GM21390 (cell line): Measurements from ENCODE around the gene MRTO4.
"Not testable (repeated sequence)": the region's sequence is repeated elsewhere in the genome, so short reads cannot be mapped to it uniquely, and the experiment has no call there.

Source experiments
- ATAC-seq: cut with Tn5 transposase; IDR thresholded peaks from one replicate; pipeline ENCODE4 v1.9.1; 2021; ENCODE audit not compliant: unreplicated experiment

The MRTO4 gene

DNA sequence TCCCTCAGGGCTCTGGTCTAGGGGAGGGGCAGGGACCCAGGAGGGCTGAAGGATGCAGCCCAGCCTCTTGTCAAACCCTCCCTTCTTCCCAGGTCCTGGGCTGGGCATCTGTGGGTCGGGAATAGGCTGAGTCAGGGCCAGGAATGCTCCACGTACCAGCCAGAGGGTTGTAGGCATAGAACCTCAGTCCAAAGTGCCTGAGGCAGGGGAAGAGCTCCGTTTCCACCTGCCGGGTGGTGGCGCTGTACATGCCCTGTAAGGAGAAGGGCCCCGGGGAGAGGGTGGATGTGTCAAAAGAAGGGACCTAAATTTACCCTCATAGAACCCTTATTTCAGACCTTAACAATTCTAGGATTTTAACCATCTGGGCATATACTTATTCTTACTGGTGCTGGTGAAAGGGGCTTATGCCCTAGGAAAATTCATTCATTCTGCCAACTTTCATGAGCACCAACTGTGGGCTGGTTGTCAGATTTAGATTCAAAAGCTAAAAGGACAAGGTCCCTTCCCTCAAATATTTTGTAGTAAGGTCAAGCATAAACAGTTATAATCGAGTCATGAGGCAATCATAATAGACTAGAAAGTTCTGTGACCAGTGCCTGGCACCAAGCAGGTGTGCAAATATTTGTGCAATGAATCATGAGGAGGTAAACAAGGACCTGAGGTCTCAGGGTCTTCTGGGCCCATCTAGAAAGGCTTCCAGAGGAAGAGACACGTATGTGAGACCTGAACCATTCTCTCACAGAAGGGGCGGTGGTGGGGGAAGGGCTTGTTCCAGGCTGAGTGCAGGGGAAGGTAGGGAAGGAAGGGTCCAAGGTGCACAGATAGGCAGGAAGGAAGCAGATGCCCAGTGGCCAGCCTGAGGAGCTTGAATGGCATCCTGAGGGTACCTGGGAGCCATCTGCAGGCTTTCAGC lies 18.1 kb downstream of the MRTO4 start:
- not testable (repeated sequence) for ATAC-seq

DNA sequence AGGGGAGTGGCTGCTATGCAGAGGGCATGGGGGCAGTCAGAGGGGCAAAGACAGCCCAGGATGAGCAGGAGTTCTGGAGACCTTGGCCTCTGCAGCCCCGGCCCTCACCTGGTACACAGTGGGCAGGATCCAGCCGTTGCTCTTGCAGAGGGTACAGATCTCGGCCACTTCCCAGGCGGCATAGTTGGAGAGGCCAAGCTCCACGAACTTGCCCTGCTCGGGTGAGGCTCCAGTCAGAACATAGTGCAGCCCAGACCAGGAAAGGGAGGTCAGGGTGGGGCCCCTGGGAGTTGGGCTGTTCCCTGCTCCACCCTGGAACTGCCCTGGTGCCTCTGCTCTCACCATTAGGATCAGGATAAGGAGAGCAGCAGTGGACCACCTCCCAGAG lies 18.7 kb downstream of the MRTO4 start:
- not testable (repeated sequence) for ATAC-seq

DNA sequence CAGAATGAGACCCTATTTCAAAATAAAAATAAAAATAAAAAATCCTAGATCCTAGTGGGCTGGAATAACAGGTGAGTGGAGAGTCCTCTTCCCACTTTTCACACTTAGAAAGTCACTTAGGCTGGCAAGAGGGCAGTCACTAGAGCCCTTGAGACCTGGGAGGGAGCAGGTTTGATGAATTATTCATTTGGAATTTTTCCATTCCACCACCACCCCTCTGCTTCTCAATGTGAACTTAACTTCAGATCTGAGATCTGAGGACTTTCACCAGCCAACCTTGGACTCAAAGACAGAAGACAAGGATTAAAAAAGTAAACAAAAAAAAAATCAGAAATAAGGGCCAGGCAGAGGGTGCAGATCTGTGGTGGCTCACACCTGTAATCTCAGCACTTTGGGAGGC lies 20.5 kb downstream of the MRTO4 start:
- no peak for ATAC-seq

DNA sequence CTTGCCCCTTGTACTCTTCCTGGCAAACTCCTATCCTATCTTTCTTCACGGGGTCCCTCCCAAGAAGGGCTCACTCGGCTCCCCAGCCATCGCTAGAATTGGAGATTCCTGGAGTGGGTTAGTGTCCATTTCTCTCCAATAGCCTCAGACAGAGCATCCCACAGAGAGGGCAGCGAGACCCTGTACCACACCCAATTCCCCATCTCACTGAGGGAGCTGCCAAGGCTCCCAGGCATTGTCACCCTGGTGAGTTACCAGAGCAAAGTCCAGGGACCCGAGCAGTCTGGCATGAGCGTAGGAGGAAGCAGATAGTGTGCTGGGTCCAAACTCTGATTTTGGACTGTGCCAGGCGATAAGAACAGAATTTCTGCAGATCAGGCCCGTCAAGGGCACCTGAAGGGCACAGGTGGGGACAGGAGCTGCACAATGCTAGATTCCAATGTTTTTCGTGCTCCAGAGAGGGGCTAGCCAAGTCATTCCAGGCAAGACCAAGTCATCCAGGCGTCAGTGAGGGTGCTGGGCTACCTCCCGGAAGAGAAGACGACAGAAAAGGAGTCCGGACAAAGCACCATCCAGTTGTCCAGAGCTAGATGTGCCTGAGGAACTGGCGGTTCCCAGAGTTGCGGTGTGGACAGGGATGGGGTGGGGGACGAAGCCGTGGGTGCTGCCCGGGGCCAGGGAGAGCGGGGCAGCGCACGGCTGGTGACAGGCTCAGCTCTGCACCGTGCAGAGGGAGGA lies 21.7 kb downstream of the MRTO4 start:
- no peak for ATAC-seq

DNA sequence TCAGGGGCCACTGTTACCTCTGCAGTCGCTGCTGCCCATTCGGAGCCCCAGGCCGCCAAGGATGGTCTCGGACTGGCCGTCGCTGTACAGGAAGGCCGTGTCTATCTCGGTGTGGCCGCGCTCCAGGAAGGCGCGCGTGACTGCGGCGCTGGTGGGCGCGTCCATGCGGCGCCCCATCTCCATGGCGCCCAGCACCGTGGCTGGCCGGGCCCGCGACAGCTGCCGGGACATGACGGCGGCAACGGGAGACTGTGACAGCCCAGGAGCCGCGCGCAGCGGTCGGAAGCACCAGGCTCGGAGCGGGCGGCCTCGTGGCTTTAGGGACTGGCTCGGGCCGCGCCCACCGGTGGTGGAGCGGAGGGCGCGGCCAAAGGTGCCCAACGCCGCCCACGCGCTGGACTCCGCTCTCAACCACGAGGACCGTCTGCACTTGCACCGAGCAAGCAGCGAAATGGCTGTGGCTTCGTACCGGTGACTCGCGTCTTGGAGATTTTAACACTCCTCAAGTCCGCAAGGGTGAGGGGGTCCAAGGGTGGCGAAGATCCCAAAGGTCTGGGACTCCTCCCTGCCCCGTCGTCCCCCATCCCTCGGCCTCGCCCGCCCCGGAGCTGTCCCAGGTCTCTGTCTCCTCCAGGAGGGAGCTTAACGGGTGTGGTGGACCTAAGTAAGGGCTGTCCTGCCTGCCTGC lies 22.4 kb downstream of the MRTO4 start:
- ATAC-seq = not testable (repeated sequence)

DNA sequence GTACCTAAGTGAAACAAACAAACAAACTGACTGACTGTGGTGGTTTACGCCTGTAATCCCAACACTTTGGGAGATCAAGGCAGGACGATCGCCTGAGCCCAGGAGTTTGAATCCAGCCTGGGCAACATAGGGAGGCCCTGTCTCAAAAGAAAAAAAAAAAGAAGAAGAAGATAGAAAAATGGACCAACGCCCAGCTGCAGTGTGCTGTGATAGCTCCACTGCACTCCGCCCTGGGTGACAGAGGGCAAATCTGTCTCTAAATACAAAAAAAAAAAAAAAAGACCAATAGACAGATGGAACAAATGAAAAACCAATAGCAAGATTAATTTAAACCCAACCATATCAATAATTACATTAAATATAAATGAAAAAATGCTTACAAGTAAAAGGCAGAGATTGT lies 23.0 kb downstream of the MRTO4 start:
- no peak for ATAC-seq

DNA sequence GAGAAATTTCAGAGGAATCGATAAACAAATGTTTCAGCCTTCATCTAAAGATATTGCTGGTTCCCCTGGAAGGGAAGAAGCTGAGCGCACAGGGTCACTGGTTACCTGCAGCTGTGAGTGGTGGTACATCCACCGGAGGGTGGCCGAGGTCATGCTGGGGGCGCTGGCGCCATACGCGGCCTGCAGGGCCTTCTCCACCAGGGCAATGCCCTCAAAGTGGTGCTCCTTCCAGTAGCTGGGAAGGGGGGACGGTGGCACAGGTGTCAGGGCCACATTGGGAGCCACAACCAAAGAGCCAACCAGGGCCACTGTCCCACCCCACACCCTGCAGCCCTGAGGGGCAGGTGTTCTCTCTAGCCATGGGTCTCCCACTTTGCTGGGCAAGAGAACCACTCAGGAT lies 32.3 kb downstream of the MRTO4 start:
- no peak for ATAC-seq

DNA sequence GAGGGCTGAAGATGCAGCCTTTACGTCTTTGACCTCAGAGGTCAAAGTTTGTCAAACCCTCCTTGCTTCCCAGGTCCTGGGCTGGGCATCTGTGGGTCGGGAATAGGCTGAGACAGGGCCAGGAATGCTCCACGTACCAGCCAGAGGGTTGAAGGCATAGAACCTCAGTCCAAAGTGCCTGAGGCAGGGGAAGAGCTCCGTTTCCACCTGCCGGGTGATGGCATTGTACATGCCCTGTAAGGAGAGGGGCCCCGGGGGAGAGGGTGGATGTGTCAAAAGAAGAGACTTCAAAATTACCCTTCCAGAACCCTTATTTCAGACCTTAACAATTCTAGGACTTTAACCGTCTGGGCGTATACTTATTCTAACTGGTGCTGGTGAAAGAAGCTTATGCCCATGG lies 33.3 kb downstream of the MRTO4 start:
- no peak for ATAC-seq

DNA sequence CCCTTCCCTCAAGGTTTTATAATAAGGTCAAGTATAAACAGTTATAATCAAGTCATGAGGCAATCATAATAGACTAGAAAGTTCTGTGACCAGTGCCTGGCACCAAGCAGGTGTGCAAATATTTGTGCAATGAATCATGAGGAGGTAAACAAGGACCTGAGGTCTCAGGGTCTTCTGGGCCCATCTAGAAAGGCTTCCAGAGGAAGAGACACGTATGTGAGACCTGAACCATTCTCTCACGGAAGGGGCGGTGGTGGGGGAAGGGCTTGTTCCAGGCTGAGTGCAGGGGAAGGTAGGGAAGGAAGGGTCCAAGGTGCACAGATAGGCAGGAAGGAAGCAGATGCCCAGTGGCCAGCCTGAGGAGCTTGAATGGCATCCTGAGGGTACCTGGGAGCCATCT lies 33.8 kb downstream of the MRTO4 start:
- ATAC-seq = not testable (repeated sequence)

DNA sequence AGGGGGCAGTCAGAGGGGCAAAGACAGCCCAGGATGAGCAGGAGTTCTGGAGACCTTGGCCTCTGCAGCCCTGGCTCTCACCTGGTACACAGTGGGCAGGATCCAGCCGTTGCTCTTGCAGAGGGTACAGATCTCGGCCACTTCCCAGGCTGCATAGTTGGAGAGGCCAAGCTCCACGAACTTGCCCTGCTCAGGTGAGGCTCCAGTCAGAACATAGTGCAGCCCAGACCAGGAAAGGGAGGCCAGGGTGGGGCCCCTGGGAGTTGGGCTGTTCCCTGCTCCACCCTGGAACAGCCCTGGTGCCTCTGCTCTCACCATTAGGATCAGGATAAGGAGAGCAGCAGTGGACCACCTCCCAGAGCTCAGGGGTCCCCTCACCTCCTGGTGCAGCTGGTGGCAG lies 34.2 kb downstream of the MRTO4 start:
- not testable (repeated sequence) for ATAC-seq

DNA sequence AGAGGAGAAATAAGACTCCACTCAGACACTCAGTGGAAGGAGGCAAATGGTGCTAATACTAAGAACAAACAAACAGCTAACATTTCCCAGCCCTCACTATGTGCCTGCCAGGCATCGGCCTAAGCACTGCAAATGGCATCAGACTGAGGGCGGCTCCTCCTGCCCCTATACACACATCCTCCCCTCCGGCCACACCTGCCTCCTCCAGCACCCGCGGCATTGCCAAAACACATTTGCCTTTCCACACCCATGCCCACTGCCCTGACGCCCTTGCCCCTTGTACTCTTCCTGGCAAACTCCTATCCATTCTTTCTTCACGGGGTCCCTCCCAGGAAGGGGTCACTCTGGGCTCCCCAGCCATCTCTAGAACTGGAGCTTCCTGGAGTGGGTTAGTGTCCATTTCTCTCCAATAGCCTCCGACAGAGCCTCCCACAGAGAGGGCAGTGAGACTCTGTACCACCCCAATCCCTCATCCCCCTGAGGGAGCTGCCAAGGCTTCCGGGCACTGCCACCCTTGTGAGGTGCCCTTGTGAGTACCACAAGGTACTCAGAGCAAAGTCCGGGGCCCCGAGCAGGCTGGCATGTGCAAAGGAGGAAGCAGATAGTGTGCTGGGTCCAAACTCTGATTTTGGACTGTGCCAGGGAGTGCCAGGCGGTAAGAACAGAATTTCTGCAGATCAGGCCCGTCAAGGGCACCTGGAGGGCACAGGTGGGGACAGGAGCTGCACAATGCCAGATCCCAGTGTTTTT lies 36.0 kb downstream of the MRTO4 start:
- no peak for ATAC-seq

DNA sequence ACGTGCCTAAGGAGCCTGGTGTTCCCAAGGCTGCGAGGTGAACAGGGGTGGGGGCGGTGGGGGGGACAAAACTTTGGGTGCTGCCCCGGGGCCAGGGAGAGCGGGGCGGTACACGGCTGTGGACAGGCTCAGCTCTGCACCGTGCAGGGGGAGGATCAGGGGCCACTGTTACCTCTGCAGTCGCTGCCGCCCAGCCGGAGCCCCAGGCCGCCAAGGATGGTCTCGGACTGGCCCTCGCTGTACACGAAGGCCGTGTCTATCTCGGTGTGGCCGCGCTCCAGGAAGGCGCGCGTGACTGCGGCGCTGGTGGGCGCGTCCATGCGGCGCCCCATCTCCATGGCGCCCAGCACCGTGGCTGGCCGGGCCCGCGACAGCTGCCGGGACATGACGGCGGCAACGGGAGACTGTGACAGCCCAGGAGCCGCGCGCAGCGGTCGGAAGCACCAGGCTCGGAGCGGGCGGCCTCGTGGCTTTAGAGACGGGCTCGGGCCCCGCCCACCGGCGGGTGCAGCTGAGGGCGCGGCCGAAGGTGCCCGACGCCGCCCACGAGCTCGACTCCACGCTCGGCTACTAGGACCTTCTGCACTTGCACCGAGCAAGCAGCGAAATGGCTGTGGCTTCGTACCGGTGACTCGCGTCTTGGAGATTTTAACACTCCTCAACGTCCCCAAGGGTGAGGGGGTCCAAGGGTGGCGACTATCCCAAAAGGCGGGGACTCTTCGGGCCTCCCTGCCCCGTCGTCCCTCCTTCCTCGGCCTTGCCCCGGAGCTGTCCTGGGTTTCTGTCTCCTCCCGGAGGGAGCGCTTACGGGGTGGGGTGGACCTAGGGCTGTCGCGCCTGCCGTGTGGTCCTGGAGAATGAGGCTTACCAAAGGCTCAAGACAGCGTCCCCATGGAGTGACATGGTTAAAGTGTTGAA lies 37.0 kb downstream of the MRTO4 start, which contains the start of gene AKR7A3:
Gene AKR7A3 (minus strand): TSS at position 447 of the 918 bp plus-strand sequence. CDS start 61 bp downstream, at position 386.
- not testable (repeated sequence) for ATAC-seq

DNA sequence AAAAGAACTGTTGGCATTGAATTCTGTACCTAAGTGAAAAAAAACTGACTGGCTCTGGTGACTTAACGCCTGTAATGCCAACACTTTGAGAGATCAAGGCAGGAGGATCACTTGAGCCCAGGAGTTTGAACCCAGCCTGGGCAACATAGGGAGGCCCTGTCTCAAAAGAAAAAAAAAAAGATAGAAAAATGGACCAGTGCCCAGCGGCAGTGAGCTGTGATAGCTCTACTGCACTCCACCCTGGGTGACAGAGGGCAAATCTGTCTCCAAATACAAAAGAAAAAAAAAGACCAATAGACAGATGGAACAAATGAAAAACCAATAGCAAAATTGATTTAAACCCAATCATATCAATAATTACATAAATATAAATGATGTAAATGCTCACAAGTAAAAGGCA lies 37.6 kb downstream of the MRTO4 start:
- no peak for ATAC-seq

DNA sequence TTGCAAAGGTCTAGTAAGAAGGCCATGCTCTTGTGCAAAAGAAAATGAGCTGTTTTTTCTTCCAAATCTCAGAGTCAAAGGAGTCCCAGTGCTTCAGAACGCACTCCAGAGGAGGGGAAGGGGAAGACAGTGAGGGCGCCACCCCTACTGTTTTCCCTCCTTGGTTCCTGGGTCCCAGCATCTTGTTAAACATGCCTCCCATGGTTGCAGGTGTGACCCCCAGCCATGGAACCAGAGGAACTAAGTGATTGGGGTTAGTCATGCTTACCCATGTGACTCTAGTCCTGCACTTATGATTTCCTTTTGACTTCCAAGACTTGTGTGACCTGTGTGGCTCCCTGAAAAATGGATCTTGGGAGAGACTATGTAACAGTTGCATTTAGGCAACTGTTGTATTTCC lies 43.0 kb downstream of the MRTO4 start:
- no peak for ATAC-seq

DNA sequence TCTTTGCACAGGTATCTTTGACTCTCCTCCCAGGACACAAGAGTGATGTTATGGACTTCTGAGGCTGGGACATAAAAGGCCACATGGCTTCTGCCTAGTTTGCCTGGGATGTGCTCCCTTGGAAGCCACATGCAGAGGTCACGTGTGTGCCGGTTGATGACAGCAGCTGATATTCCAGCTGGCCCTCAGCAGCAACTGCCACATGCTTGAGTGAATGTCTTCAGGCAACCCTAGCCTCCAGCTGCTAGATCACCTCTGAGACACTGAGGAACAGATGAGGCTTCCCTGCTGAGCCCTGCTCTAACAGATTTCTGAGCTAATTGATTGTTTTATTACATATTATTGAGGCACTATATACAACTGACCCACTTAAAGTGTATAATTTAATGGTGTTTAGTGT lies 48.6 kb downstream of the MRTO4 start:
- ATAC-seq = no peak

DNA sequence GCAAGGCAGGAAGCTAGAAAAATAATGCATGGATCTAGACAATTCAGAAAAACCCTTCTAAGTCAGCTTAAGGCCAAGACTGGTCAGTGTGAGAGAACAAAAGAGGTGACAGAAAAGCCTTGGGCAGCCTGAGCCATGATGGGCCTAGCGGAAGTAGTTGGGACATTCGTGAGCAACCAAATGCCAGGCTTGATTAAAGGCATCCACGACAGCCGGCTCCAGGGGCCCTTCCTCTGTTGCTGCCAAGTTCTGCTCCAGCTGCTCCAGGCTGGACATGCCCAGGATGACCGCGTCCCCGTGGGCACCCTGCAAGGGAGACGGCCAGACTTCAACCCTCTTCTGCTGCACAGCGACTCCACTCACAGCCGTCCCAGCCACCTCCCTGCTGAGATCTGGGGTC lies 52.5 kb downstream of the MRTO4 start:
- ATAC-seq = not testable (repeated sequence)

DNA sequence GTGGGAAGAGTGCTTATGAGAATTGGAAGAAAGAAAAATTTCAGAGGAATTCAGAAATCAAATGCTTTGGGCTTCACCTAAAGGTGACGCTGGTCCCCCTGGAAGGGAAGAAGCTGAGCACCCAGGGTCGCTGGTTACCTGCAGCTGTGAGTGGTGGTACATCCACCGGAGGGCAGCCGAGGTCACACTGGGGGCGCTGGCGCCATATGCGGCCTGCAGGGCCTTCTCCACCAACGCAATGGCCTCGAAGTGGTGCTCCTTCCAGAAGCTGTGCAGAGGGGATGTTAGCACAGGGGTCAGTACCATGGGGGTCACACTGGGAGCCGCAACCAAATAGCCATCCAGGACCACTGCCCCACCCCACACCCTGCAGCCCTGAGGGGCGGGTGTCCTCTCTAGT lies 54.3 kb downstream of the MRTO4 start:
- no peak for ATAC-seq

DNA sequence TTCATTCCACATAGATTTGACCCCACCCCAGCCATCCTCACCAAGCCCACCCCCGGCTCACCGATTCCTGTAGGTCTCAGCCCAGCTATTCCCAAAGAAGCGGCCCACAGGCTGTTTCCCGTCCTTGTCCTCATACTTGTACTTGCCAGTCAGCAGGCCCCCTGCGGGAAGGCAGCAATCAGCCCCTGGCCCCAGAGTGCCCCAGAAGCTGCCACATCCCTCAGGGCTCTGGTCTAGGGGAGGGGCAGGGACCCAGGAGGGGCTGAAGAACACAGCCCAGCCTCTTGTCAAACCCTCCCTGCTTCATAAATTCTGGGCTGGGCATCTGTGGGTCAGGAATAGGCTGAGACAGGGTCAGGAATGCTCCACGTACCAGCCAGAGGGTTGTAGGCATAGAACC lies 55.3 kb downstream of the MRTO4 start:
- ATAC-seq = no peak

DNA sequence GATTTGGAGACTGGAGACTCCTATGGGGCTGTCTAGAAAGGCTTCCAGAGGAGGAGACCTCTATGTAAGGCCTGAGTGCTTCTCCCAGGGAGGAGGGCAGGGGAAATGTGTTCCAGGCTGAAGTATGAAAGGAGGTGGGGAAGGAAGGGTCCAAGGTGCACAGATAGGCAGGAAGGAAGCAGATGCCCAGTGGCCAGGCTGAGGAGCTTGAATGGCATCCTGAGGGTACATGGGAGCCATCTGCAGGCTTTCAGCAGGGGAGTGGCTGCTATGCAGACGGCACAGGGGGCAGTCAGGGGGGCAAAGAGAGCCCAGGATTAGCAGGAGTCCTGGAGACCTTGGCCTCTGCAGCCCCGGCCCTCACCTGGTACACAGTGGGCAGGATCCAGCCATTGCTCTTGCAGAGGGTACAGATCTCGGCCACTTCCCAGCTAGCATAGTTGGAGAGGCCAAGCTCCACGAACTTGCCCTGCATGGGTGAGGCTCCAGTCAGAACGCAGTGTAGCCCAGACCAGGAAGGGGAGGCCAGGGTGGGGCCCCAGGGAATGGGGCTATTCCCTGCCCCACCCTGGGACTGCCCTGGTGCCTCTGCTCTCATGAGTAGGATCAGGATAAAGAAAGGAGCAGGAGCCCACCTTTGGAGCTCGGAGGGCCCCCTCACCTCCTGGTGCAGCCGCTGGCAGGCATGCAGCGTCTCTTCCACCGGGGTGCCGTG lies 56.3 kb downstream of the MRTO4 start:
- no peak for ATAC-seq
